Measurements from ENCODE around the gene IFIT5. TPM values are rescaled to one million over a fixed set of nuclear protein-coding genes. Genes with fewer than 3 reads are reported as not detected.
"Not testable (repeated sequence)": the region's sequence is repeated elsewhere in the genome, so short reads cannot be mapped to it uniquely, and the experiment has no call there.

Gene IFIT5
- total RNA-seq, 2 donors from 2014 or later = 1.5 to 2.5 TPM

DNA sequence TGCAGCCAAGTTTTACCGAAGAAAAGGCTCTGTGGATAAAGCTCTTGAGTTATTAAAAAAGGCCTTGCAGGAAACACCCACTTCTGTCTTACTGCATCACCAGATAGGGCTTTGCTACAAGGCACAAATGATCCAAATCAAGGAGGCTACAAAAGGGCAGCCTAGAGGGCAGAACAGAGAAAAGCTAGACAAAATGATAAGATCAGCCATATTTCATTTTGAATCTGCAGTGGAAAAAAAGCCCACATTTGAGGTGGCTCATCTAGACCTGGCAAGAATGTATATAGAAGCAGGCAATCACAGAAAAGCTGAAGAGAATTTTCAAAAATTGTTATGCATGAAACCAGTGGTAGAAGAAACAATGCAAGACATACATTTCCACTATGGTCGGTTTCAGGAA, 11.3 kb upstream of the IFIT5 start:
- H3K4me3 Mint-ChIP-seq = no peak overlapping the region
- WGBS, 2 experiments (ENCODE audit: insufficient coverage in 1 of 2, insufficient read length in 1 of 2) = 94 to 100% methylated on average over 1 to 2 of the region's 2 CpGs
- no peaks in the 10 kb centered on the region for H3K27me3 ChIP-seq (ENCODE audit: control insufficient read depth, insufficient read depth, low read length, poor library complexity, severe bottlenecking)

GRCh38 chr10:89404104-89405047, 10.0 kb upstream of the IFIT5 start:
- WGBS, 2 experiments (ENCODE audit: insufficient coverage in 1 of 2, insufficient read length in 1 of 2) = 87 to 100% methylated on average over 2 to 10 of the region's 11 CpGs
- no peak for DNase-seq
- H3K36me3 Mint-ChIP-seq (ENCODE audit: low read depth) = no peaks in the 10 kb centered on the region

More for the DNA sequence above, 11.3 kb upstream of the IFIT5 start:
- no peaks in the 10 kb centered on the region for H3K9me3 ChIP-seq (ENCODE audit: control insufficient read depth, low read length)
- no peak overlapping the region for H3K9ac ChIP-seq (ENCODE audit: extremely low read depth, low read length, poor library complexity, severe bottlenecking)
- no peaks in the 10 kb centered on the region for H3K36me3 ChIP-seq (ENCODE audit: control insufficient read depth, insufficient read depth, low read length)
- Mint-ChIP-seq H3K9me3 (peaks cover 14% of the 10 kb centered on the region), H3K36me3 (ENCODE audit: low read depth) (peaks cover 1% of the 10 kb centered on the region), H3K27me3 (ENCODE audit: insufficient read depth) (no peaks in the 10 kb centered on the region), H3K4me1 (no peaks in the 10 kb centered on the region), H3K27ac (no peak overlapping the region)
- TF ChIP-seq CTCF (conservative IDR thresholded peaks at IDR 0.05) = no peak
- DNase-seq = no peak
- no peak overlapping the region for H3K4me3 ChIP-seq (ENCODE audit: low read length)
- H3K27ac ChIP-seq (ENCODE audit: low read depth, low read length) = no peak overlapping the region
- H3K4me1 ChIP-seq (ENCODE audit: control insufficient read depth, insufficient read depth, low read length) = no peaks in the 10 kb centered on the region

GRCh38 chr10:89406178-89406577, 8.2 kb upstream of the IFIT5 start:
- not testable (repeated sequence) for H3K4me3 Mint-ChIP-seq; H3K36me3 ChIP-seq (ENCODE audit: control insufficient read depth, insufficient read depth, low read length); H3K27ac Mint-ChIP-seq; H3K9me3 Mint-ChIP-seq; H3K4me1 Mint-ChIP-seq; H3K4me1 ChIP-seq (ENCODE audit: control insufficient read depth, insufficient read depth, low read length); H3K27me3 ChIP-seq (ENCODE audit: control insufficient read depth, insufficient read depth, low read length, poor library complexity, severe bottlenecking); DNase-seq; H3K27ac ChIP-seq (ENCODE audit: low read depth, low read length); H3K9ac ChIP-seq (ENCODE audit: extremely low read depth, low read length, poor library complexity, severe bottlenecking); H3K9me3 ChIP-seq (ENCODE audit: control insufficient read depth, low read length); H3K27me3 Mint-ChIP-seq (ENCODE audit: insufficient read depth); H3K36me3 Mint-ChIP-seq (ENCODE audit: low read depth); H3K4me3 ChIP-seq (ENCODE audit: low read length)
- WGBS, 2 experiments (ENCODE audit: insufficient coverage in 1 of 2, insufficient read length in 1 of 2) = 88 to 97% methylated on average over 4 to 9 of the region's 9 CpGs

More at GRCh38 chr10:89404104-89405047, 10.0 kb upstream of the IFIT5 start:
- Mint-ChIP-seq H3K27ac (no peak overlapping the region), H3K27me3 (ENCODE audit: insufficient read depth) (no peaks in the 10 kb centered on the region), H3K4me1 (peaks cover 5% of the 10 kb centered on the region), H3K4me3 (no peak overlapping the region), H3K9me3 (peaks cover 6% of the 10 kb centered on the region)
- no peak for TF ChIP-seq CTCF (conservative IDR thresholded peaks at IDR 0.05)
- Histone ChIP-seq H3K4me3 (ENCODE audit: low read length) (no peak overlapping the region), H3K9ac (ENCODE audit: extremely low read depth, low read length, poor library complexity, severe bottlenecking) (no peak overlapping the region), H3K9me3 (ENCODE audit: control insufficient read depth, low read length) (no peaks in the 10 kb centered on the region), H3K27me3 (ENCODE audit: control insufficient read depth, insufficient read depth, low read length, poor library complexity, severe bottlenecking) (no peaks in the 10 kb centered on the region), H3K27ac (ENCODE audit: low read depth, low read length) (no peak overlapping the region), H3K36me3 (ENCODE audit: control insufficient read depth, insufficient read depth, low read length) (no peaks in the 10 kb centered on the region), H3K4me1 (ENCODE audit: control insufficient read depth, insufficient read depth, low read length) (no peaks in the 10 kb centered on the region)

- WGBS, 2 experiments (ENCODE audit: insufficient coverage in 1 of 2, insufficient read length in 1 of 2) = 93 to 100% methylated on average over 2 to 3 of the region's 3 CpGs
- H3K36me3 ChIP-seq (ENCODE audit: control insufficient read depth, insufficient read depth, low read length); H3K4me1 ChIP-seq (ENCODE audit: control insufficient read depth, insufficient read depth, low read length); H3K4me1 Mint-ChIP-seq; H3K36me3 Mint-ChIP-seq (ENCODE audit: low read depth); H3K27me3 Mint-ChIP-seq (ENCODE audit: insufficient read depth); H3K27ac ChIP-seq (ENCODE audit: low read depth, low read length); H3K27ac Mint-ChIP-seq; H3K4me3 Mint-ChIP-seq; H3K9me3 ChIP-seq (ENCODE audit: control insufficient read depth, low read length); H3K27me3 ChIP-seq (ENCODE audit: control insufficient read depth, insufficient read depth, low read length, poor library complexity, severe bottlenecking); DNase-seq; H3K9ac ChIP-seq (ENCODE audit: extremely low read depth, low read length, poor library complexity, severe bottlenecking); H3K4me3 ChIP-seq (ENCODE audit: low read length): not testable (repeated sequence)
- peaks cover 15% of the 10 kb centered on the region for H3K9me3 Mint-ChIP-seq
These were observed 6.6 kb upstream of the IFIT5 start for GRCh38 chr10:89407792-89408191.

GRCh38 chr10:89409282-89409681, 5.1 kb upstream of the IFIT5 start:
- not testable (repeated sequence) for H3K9me3 ChIP-seq (ENCODE audit: control insufficient read depth, low read length); H3K27me3 Mint-ChIP-seq (ENCODE audit: insufficient read depth); H3K36me3 Mint-ChIP-seq (ENCODE audit: low read depth); H3K4me3 ChIP-seq (ENCODE audit: low read length); H3K36me3 ChIP-seq (ENCODE audit: control insufficient read depth, insufficient read depth, low read length); H3K27me3 ChIP-seq (ENCODE audit: control insufficient read depth, insufficient read depth, low read length, poor library complexity, severe bottlenecking); H3K9ac ChIP-seq (ENCODE audit: extremely low read depth, low read length, poor library complexity, severe bottlenecking); H3K27ac Mint-ChIP-seq; DNase-seq; H3K27ac ChIP-seq (ENCODE audit: low read depth, low read length); H3K4me3 Mint-ChIP-seq; H3K4me1 ChIP-seq (ENCODE audit: control insufficient read depth, insufficient read depth, low read length)
- Mint-ChIP-seq H3K4me1 (peaks cover 11% of the 10 kb centered on the region), H3K9me3 (peaks cover 16% of the 10 kb centered on the region)
- 92 to 94% methylated on average over 5 of the region's 5 CpGs for WGBS, 2 experiments (ENCODE audit: insufficient coverage in 1 of 2, insufficient read length in 1 of 2)
